Astrocyte (in vitro differentiated cells and primary cell): ENCODE data around the gene PIP4K2B. TPM values are rescaled to one million over a fixed set of nuclear protein-coding genes. Genes with fewer than 3 reads are reported as not detected.

ENCODE experiments used
- DNase-seq: peaks from one replicate; pipeline ENCODE4 v3.0.0-alpha.2; 2010; ENCODE audit warnings: low read depth
- FAIRE-seq: peaks from 2 replicates; lab custom pipeline; 2011; peaks lifted over from hg19 to GRCh38; lab: Jason Lieb, UNC
- H2AFZ ChIP-seq: 2 replicates; pipeline ENCODE4 v1.6.0; 2012; ENCODE audit warnings: low read depth, low read length, inconsistent platforms
- H3K27ac ChIP-seq: 2 replicates; pipeline ENCODE4 v1.5.1; 2011; ENCODE audit warnings: low read depth, low read length, inconsistent platforms
- H3K27me3 ChIP-seq: 2 replicates; pipeline ENCODE4 v1.6.0; 2011; ENCODE audit warnings: low read length, inconsistent platforms; ENCODE audit not compliant: insufficient read depth
- H3K36me3 ChIP-seq: 2 replicates; pipeline ENCODE4 v1.5.1; 2011; ENCODE audit warnings: low read length, inconsistent platforms; ENCODE audit not compliant: insufficient read depth
- H3K4me1 ChIP-seq: 2 replicates; pipeline ENCODE4 v1.5.1; 2011; ENCODE audit warnings: low read length, inconsistent platforms; ENCODE audit not compliant: insufficient read depth
- H3K4me2 ChIP-seq: 2 replicates; pipeline ENCODE4 v1.6.0; 2012; ENCODE audit warnings: low read length, inconsistent platforms
- H3K4me3 ChIP-seq: 2 replicates; pipeline ENCODE4 v1.5.1; 2011; ENCODE audit warnings: low read depth, mild to moderate bottlenecking, low read length, inconsistent platforms; ENCODE audit not compliant: insufficient read depth
- H3K79me2 ChIP-seq: 2 replicates; pipeline ENCODE4 v1.6.0; 2012; ENCODE audit warnings: mild to moderate bottlenecking, low read length, inconsistent platforms; ENCODE audit not compliant: insufficient read depth
- H3K9ac ChIP-seq: 2 replicates; pipeline ENCODE4 v1.6.0; 2012; ENCODE audit warnings: mild to moderate bottlenecking, low read length, inconsistent platforms
- H3K9me3 ChIP-seq: 2 replicates; pipeline ENCODE4 v1.5.1; 2012; ENCODE audit warnings: low read depth, mild to moderate bottlenecking, low read length, inconsistent platforms; ENCODE audit not compliant: insufficient read depth
- H4K20me1 ChIP-seq: 2 replicates; pipeline ENCODE4 v1.6.0; 2012; ENCODE audit warnings: low read length, inconsistent platforms; ENCODE audit not compliant: insufficient read depth
- H3K27ac Mint-ChIP-seq: one replicate; pipeline ENCODE4 v1.8.0; 2021; ENCODE audit warnings: mild to moderate bottlenecking, mixed read lengths; ENCODE audit not compliant: unreplicated experiment
- H3K27me3 Mint-ChIP-seq: one replicate; pipeline ENCODE4 v1.8.0; 2021; ENCODE audit warnings: low read depth, mixed read lengths; ENCODE audit not compliant: unreplicated experiment
- H3K36me3 Mint-ChIP-seq: one replicate; pipeline ENCODE4 v1.8.0; 2021; ENCODE audit warnings: low read depth, mixed read lengths; ENCODE audit not compliant: unreplicated experiment
- H3K4me1 Mint-ChIP-seq: one replicate; pipeline ENCODE4 v1.8.0; 2021; ENCODE audit warnings: low read depth, mixed read lengths; ENCODE audit not compliant: unreplicated experiment
- H3K4me3 Mint-ChIP-seq: one replicate; pipeline ENCODE4 v1.8.0; 2021; ENCODE audit warnings: mild to moderate bottlenecking, moderate library complexity, mixed read lengths; ENCODE audit not compliant: unreplicated experiment
- H3K9me3 Mint-ChIP-seq: one replicate; pipeline ENCODE4 v1.8.0; 2021; ENCODE audit warnings: mild to moderate bottlenecking, mixed read lengths; ENCODE audit not compliant: unreplicated experiment
- EZH2 ChIP-seq: IDR thresholded peaks from 2 replicates; pipeline ENCODE4 v1.6.1; 2012; ENCODE audit warnings: mild to moderate bottlenecking, low read length, inconsistent platforms; ENCODE audit not compliant: insufficient read depth
- total RNA-seq: library from RNA; stranded (reverse); gene quantifications from 2 replicates; pipeline ENCODE4 v1.2.1, GENCODE V29; 2021
- TF ChIP-seq, protein P1 (sequence below): IDR thresholded peaks from 2 replicates; pipeline ENCODE4 v1.5.1; 2011; ENCODE audit warnings: low read depth, mild to moderate bottlenecking, inconsistent platforms, low read length, moderate library complexity; ENCODE audit not compliant: insufficient read depth

The PIP4K2B gene
- total RNA-seq, 1 donor from 2014 or later: 58.2 TPM

GRCh38 chr17:38719943-38720641 is 79.3 kb downstream of the PIP4K2B start:
- Histone ChIP-seq H2AFZ (no peak overlapping the region), H3K4me2 (no peak overlapping the region), H3K27me3 (no peaks in the 10 kb centered on the region), H3K27ac (no peak overlapping the region), H3K9ac (no peak overlapping the region), H3K4me1 (no peaks in the 10 kb centered on the region), H3K36me3 (peaks cover 2% of the 10 kb centered on the region), H3K79me2 (no peaks in the 10 kb centered on the region), H3K9me3 (no peaks in the 10 kb centered on the region), H4K20me1 (no peaks in the 10 kb centered on the region), H3K4me3 (no peak overlapping the region)
- no peaks in the 10 kb centered on the region for H3K4me1 Mint-ChIP-seq
- H3K4me3 Mint-ChIP-seq: no peak overlapping the region
- FAIRE-seq (no peak), DNase-seq (no peak)
- no peaks in the 10 kb centered on the region for H3K9me3 Mint-ChIP-seq
- no peak for TF ChIP-seq EZH2
- TF ChIP-seq, protein P1, sequence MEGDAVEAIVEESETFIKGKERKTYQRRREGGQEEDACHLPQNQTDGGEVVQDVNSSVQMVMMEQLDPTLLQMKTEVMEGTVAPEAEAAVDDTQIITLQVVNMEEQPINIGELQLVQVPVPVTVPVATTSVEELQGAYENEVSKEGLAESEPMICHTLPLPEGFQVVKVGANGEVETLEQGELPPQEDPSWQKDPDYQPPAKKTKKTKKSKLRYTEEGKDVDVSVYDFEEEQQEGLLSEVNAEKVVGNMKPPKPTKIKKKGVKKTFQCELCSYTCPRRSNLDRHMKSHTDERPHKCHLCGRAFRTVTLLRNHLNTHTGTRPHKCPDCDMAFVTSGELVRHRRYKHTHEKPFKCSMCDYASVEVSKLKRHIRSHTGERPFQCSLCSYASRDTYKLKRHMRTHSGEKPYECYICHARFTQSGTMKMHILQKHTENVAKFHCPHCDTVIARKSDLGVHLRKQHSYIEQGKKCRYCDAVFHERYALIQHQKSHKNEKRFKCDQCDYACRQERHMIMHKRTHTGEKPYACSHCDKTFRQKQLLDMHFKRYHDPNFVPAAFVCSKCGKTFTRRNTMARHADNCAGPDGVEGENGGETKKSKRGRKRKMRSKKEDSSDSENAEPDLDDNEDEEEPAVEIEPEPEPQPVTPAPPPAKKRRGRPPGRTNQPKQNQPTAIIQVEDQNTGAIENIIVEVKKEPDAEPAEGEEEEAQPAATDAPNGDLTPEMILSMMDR: no peak
- no peak overlapping the region for H3K27ac Mint-ChIP-seq
- peaks cover 6% of the 10 kb centered on the region for H3K27me3 Mint-ChIP-seq
- peaks cover 12% of the 10 kb centered on the region for H3K36me3 Mint-ChIP-seq

DNA sequence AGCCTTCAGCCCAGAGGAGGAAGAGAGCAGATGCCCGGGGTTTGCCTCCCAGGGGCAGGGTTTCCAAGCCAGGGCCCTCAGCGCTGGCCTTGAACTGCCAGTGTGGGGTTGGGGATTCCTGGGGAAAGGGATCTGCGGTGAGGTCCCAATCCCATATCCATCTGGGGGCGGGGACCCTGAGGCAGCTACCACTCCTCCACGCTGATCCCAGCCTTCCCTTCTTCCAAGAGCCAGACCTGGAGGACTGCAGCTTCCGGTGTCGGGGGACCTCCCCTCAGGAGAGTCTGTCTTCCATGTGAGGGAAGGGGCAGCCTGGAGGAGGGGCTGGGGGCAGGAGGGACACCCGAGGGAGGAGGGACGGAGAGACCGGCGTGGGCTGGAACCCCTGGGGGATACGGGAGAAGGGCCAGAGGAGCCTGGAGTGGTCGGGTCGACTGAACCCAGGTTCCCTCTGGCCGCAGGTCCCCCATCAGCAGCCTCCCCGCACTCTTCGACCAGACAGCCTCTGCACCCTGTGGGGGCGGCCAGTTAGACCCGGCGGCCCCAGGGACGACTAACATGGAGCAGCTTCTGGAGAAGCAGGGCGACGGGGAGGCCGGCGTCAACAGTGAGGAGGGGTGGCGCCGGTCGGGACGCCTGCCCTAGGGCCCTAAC is 79.9 kb downstream of the PIP4K2B start:
- no peak overlapping the region for H2AFZ ChIP-seq
- no peaks in the 10 kb centered on the region for H3K4me1 Mint-ChIP-seq
- H3K9me3 ChIP-seq: no peaks in the 10 kb centered on the region
- H4K20me1 ChIP-seq: no peaks in the 10 kb centered on the region
- FAIRE-seq (no peak), DNase-seq (no peak)
- H3K27me3 ChIP-seq: no peaks in the 10 kb centered on the region
- no peak overlapping the region for H3K27ac Mint-ChIP-seq
- no peak overlapping the region for H3K27ac ChIP-seq
- H3K9ac ChIP-seq: no peak overlapping the region
- H3K4me3 Mint-ChIP-seq: no peak overlapping the region
- H3K4me2 ChIP-seq: no peak overlapping the region
- H3K9me3 Mint-ChIP-seq: no peaks in the 10 kb centered on the region
- no peak overlapping the region for H3K4me3 ChIP-seq
- peaks cover 2% of the 10 kb centered on the region for H3K36me3 ChIP-seq
- H3K79me2 ChIP-seq: no peaks in the 10 kb centered on the region
- peaks cover 12% of the 10 kb centered on the region for H3K36me3 Mint-ChIP-seq
- no peak for TF ChIP-seq EZH2
- TF ChIP-seq, protein P1: no peak
- no peaks in the 10 kb centered on the region for H3K4me1 ChIP-seq
- H3K27me3 Mint-ChIP-seq: peaks cover 6% of the 10 kb centered on the region
